ENCODE measurements around the gene OR1L6. TPM values are rescaled to one million over a fixed set of nuclear protein-coding genes. Genes with fewer than 3 reads are reported as not detected.

OR1L6 gene
- total RNA-seq, 2 experiments from 2014 or later, result not detected

GRCh38 chr9:122789256-122790046, 47.3 kb downstream of the OR1L6 start:
- intact Hi-C loops (cut with DNase I, micrococcal nuclease), result no loop called here

DNA sequence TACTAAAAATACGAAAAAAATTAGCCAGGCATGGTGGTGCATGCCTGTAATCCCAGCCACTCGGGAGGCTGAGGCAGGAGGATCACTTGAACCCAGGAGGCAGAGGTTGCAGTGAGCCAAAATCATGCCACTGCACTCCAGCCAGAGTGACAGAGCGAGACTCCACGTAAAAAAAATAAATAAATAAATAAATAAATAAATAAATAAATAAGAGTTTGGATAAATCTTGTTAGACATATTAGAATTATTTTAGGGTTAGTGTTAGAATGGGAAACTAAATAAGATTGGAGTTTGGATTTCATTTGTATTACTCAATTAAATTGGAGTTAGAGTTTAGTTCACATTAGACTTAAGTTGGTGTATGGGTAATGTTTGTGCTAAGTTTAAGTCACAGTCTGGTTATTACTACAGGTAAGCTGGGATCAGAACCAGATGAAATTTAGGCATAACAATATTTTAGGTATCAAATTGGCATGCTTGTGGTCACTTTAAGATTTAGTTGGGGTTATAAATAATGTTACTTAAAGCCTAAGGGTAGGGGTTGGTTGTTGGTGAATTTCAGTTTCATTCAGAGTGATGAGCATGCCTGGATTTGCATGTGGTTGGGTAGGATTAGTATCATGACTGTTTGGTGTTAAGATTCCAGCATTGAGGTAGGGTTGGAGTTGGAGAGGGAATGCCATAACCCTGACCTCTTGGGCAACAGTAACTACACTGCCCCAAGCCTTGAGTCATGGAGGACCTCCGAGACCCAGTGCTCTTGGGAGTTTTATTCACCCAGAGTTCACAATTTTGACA, 50.0 kb downstream of the OR1L6 start:
- TF ChIP-seq CTCF (IDR thresholded peaks at IDR 0.05), result no peak
- Mint-ChIP-seq H3K4me3 (no peak overlapping the region), H3K36me3 (ENCODE audit: low read depth) (no peaks in the 10 kb centered on the region), H3K9me3 (no peaks in the 10 kb centered on the region), H3K27me3 (no peaks in the 10 kb centered on the region), H3K4me1 (ENCODE audit: low read depth) (no peaks in the 10 kb centered on the region), H3K27ac (no peak overlapping the region)
- no peaks in the 10 kb centered on the region for H3K27me3 ChIP-seq (ENCODE audit: control insufficient read depth in 1 of 2, insufficient read depth in 2 of 2, low read length in 2 of 2)
- no peak for DNase-seq
- no peak for ATAC-seq (ENCODE audit: poor library complexity)
- intact Hi-C loops (cut with DNase I, micrococcal nuclease), result no loop called here
- H3K9me3 ChIP-seq (ENCODE audit: control insufficient read depth in 1 of 2, insufficient read depth in 1 of 2, low read length in 2 of 2), result no peaks in the 10 kb centered on the region
- ChIA-PET CTCF (no interaction called here), POLR2A (no interaction called here)
- H3K4me1 ChIP-seq (ENCODE audit: insufficient read depth, low read length), result no peaks in the 10 kb centered on the region
- no peaks in the 10 kb centered on the region for H3K36me3 ChIP-seq (ENCODE audit: insufficient read depth, low read length)
- H3K4me3 ChIP-seq (ENCODE audit: low read length), result no peak overlapping the region
- no peak overlapping the region for H3K27ac ChIP-seq (ENCODE audit: low read depth in 1 of 2, low read length in 2 of 2)

More at GRCh38 chr9:122789256-122790046, 47.3 kb downstream of the OR1L6 start:
- ChIA-PET CTCF (no interaction called here), POLR2A (no interaction called here)
- Mint-ChIP-seq H3K27ac (no peak overlapping the region), H3K9me3 (no peaks in the 10 kb centered on the region), H3K36me3 (ENCODE audit: low read depth) (no peaks in the 10 kb centered on the region), H3K4me3 (no peak overlapping the region), H3K27me3 (no peaks in the 10 kb centered on the region), H3K4me1 (ENCODE audit: low read depth) (no peaks in the 10 kb centered on the region)
- no peak overlapping the region for H3K27ac ChIP-seq (ENCODE audit: low read depth in 1 of 2, low read length in 2 of 2)
- ATAC-seq (ENCODE audit: poor library complexity) (no peak), DNase-seq (no peak)
- no peak overlapping the region for H3K4me3 ChIP-seq (ENCODE audit: low read length)
- H3K4me1 ChIP-seq (ENCODE audit: insufficient read depth, low read length), result no peaks in the 10 kb centered on the region
- no peaks in the 10 kb centered on the region for H3K9me3 ChIP-seq (ENCODE audit: control insufficient read depth in 1 of 2, insufficient read depth in 1 of 2, low read length in 2 of 2)
- H3K36me3 ChIP-seq (ENCODE audit: insufficient read depth, low read length), result no peaks in the 10 kb centered on the region
- no peaks in the 10 kb centered on the region for H3K27me3 ChIP-seq (ENCODE audit: control insufficient read depth in 1 of 2, insufficient read depth in 2 of 2, low read length in 2 of 2)
- TF ChIP-seq CTCF (IDR thresholded peaks at IDR 0.05), result no peak

GRCh38 chr9:122797316-122798063, 55.4 kb downstream of the OR1L6 start:
- H3K27ac Mint-ChIP-seq, result no peak overlapping the region

More at GRCh38 chr9:122797316-122798063, 55.4 kb downstream of the OR1L6 start:
- H3K27me3 ChIP-seq (ENCODE audit: control insufficient read depth in 1 of 2, insufficient read depth in 2 of 2, low read length in 2 of 2), result no peaks in the 10 kb centered on the region
- CTCF ChIA-PET, result no interaction called here
- no peaks in the 10 kb centered on the region for H3K4me1 Mint-ChIP-seq (ENCODE audit: low read depth)
- H3K9me3 ChIP-seq (ENCODE audit: control insufficient read depth in 1 of 2, insufficient read depth in 1 of 2, low read length in 2 of 2), result no peaks in the 10 kb centered on the region
- no peaks in the 10 kb centered on the region for H3K9me3 Mint-ChIP-seq
- H3K36me3 ChIP-seq (ENCODE audit: insufficient read depth, low read length), result no peaks in the 10 kb centered on the region
- no peak overlapping the region for H3K4me3 ChIP-seq (ENCODE audit: low read length)
- H3K27ac ChIP-seq (ENCODE audit: low read depth in 1 of 2, low read length in 2 of 2), result no peak overlapping the region
- no peak for DNase-seq
- ATAC-seq (ENCODE audit: poor library complexity), result no peak
- H3K4me1 ChIP-seq (ENCODE audit: insufficient read depth, low read length), result no peaks in the 10 kb centered on the region
- POLR2A ChIA-PET, result no interaction called here
- no peak for TF ChIP-seq CTCF (IDR thresholded peaks at IDR 0.05)
- H3K27me3 Mint-ChIP-seq, result no peaks in the 10 kb centered on the region
- intact Hi-C loops (cut with DNase I, micrococcal nuclease), result no loop called here
- H3K4me3 Mint-ChIP-seq, result no peak overlapping the region
- no peaks in the 10 kb centered on the region for H3K36me3 Mint-ChIP-seq (ENCODE audit: low read depth)

Other genes starting within 250 kb of the OR1L6 start
- not detected for gene OR1J2, start 231.5 kb upstream of the OR1L6 start, total RNA-seq
- not detected for gene OR1J4, start 223.2 kb upstream of the OR1L6 start, total RNA-seq
- gene OR1N1, start 215.0 kb upstream of the OR1L6 start, total RNA-seq, result not detected
- gene OR1N2, start 189.2 kb upstream of the OR1L6 start, total RNA-seq, result not detected
- not detected for gene OR1L8, start 158.9 kb upstream of the OR1L6 start, total RNA-seq
- gene OR1Q1, start 127.6 kb upstream of the OR1L6 start, total RNA-seq, result not detected
- not detected for gene OR1B1, start 84.7 kb upstream of the OR1L6 start, total RNA-seq
- not detected for gene OR1L1, start 80.6 kb upstream of the OR1L6 start, total RNA-seq
- gene OR1L3, start 67.2 kb upstream of the OR1L6 start, total RNA-seq, result not detected
- not detected for gene OR1L4, start 18.3 kb upstream of the OR1L6 start, total RNA-seq
- gene OR5C1, start 46.6 kb downstream of the OR1L6 start, total RNA-seq, result not detected
- not detected for gene OR1K1, start 57.8 kb downstream of the OR1L6 start, total RNA-seq
- 10 to 100 TPM; 26.6 to 27.3 TPM for gene PDCL, start 86.3 kb downstream of the OR1L6 start, total RNA-seq
- gene RC3H2, start 163.1 kb downstream of the OR1L6 start, total RNA-seq, result 10 to 100 TPM; 85.2 to 86.8 TPM
- gene ZBTB6, start 171.0 kb downstream of the OR1L6 start, total RNA-seq, result 1 to 10 TPM; 3.6 to 3.9 TPM
- gene ZBTB26, start 189.2 kb downstream of the OR1L6 start, total RNA-seq, result 1 to 10 TPM; 4.8 to 6.0 TPM
- gene RABGAP1, start 198.7 kb downstream of the OR1L6 start, total RNA-seq, result 10 to 100 TPM; 20.6 to 24.9 TPM

Data from CD4-positive, alpha-beta T cell (primary cell).